H1 (cell line): ENCODE results near the gene NKAIN2. TPM values are rescaled to one million over a fixed set of nuclear protein-coding genes. Genes with fewer than 3 reads are reported as not detected.

Source experiments
- CHD7 ChIP-seq: fragments of 300-600 bp; sonication (generic); IDR thresholded peaks from 2 replicates; pipeline ENCODE4 v1.7.1; 2012; ENCODE audit warnings: low read length, moderate library complexity, mild to moderate bottlenecking, inconsistent platforms; ENCODE audit not compliant: insufficient replicate concordance
- E2F6 ChIP-seq: IDR thresholded peaks from 2 replicates; pipeline ENCODE4 v1.6.1; 2012; ENCODE audit warnings: inconsistent platforms
- EGR1 ChIP-seq: IDR thresholded peaks from 2 replicates; pipeline ENCODE4 v1.6.1; 2011; ENCODE audit warnings: low read depth, low read length, borderline replicate concordance
- GABPA ChIP-seq: IDR thresholded peaks from 2 replicates; pipeline ENCODE4 v1.6.1; 2011; ENCODE audit warnings: mild to moderate bottlenecking, low read length, moderate library complexity, borderline replicate concordance; ENCODE audit not compliant: insufficient read depth
- JUND ChIP-seq: IDR thresholded peaks from 2 replicates; pipeline ENCODE4 v1.6.1; 2011; ENCODE audit warnings: mild to moderate bottlenecking, improper control_type of control experiment, low read length
- POLR2AphosphoS5 ChIP-seq: IDR thresholded peaks from 2 replicates; pipeline ENCODE4 v1.6.1; 2011; ENCODE audit warnings: low read depth, low read length
- POU5F1 ChIP-seq: IDR thresholded peaks from 2 replicates; pipeline ENCODE4 v1.6.1; 2011; ENCODE audit warnings: low read depth, mild to moderate bottlenecking, low read length, moderate library complexity
- RFX5 ChIP-seq: IDR thresholded peaks from 2 replicates; pipeline ENCODE4 v1.6.1; 2011; ENCODE audit warnings: low read depth, low read length, improper control_type of control experiment, borderline replicate concordance
- ZNF274 ChIP-seq: IDR thresholded peaks from 2 replicates; pipeline ENCODE4 v1.7.0; 2012; ENCODE audit warnings: low read length, borderline replicate concordance; ENCODE audit errors: extremely low read depth
- polyA plus RNA-seq, 7 experiments: library from polyadenylated mRNA; depleted of rRNA in 3 of 7; stranded (reverse) in 5 of 7; unstranded in 2 of 7; fragments of >200 nt in 5 of 7; fragments of 200-250 nt in 2 of 7; gene quantifications; 1 replicate in 5 of 7; 2 replicates in 1 of 7; 4 replicates in 1 of 7; pipeline versions ENCODE4 v1.2.1 to v1.2.3, GENCODE V29; 2011 to 2013; ENCODE audit warnings: missing spikeins in 2 of 7, mixed read lengths in 2 of 7
- total RNA-seq: library from RNA; stranded (reverse); fragmentation: NEBNext Ultra II Directional; extraction: Animal tissue kit (Norgen Biotek cat#: 25700); gene quantifications from 2 replicates; pipeline ENCODE4 v1.2.1, GENCODE V29; 2021

The NKAIN2 gene
- total and polyA plus RNA-seq, 2 of the 8 experiments (the other 6 are each of a cell fraction or from before 2014, with no cell fraction given): 0.20 to 0.34 TPM

GRCh38 chr6:124495665-124496190 lies 692.1 kb downstream of the NKAIN2 start (continued):
- TF ChIP-seq CHD7 (no peak), EGR1 (no peak), ZNF274 (no peak), RFX5 (no peak), POU5F1 (no peak), GABPA (no peak), E2F6 (no peak), JUND (no peak), POLR2AphosphoS5 (no peak)
